K562 (cell line): ENCODE results near the gene TMED6. TPM values are rescaled to one million over a fixed set of nuclear protein-coding genes. Genes with fewer than 3 reads are reported as not detected.

Experiments
- BACH1 ChIP-seq: fragments of 200-800 bp; sonication (Bioruptor generic); IDR thresholded peaks from 2 replicates; pipeline ENCODE4 v1.6.1; 2016; ENCODE audit warnings: missing genetic modification characterization, missing compliant biosample characterization
- C11orf30 ChIP-seq: fragments of 450-650 bp; IDR thresholded peaks from 2 replicates; pipeline ENCODE4 v1.6.1; 2016; ENCODE audit warnings: low read depth, mild to moderate bottlenecking
- CHD1 ChIP-seq: fragments of 200-600 bp; sonication (generic); IDR thresholded peaks from one replicate; pipeline ENCODE4 v1.6.1; 2012; ENCODE audit warnings: mild to moderate bottlenecking, moderate library complexity, low read length, inconsistent platforms
- HIVEP1 ChIP-seq: fragments of 250-450 bp; sonication (Bioruptor Pico); IDR thresholded peaks from 2 replicates; pipeline ENCODE4 v1.4.0; 2020; ENCODE audit warnings: mild to moderate bottlenecking
- L3MBTL2 ChIP-seq: fragments of 450-650 bp; IDR thresholded peaks from 2 replicates; pipeline ENCODE4 v1.6.1; 2016; ENCODE audit warnings: mild to moderate bottlenecking, moderate library complexity
- MAFF ChIP-seq: IDR thresholded peaks from 2 replicates; pipeline ENCODE4 v1.6.1; 2012; ENCODE audit warnings: low read length, improper control_type of control experiment
- MAFG ChIP-seq: fragments of 450-650 bp; conservative IDR thresholded peaks from 2 replicates; pipeline ENCODE4 v1.6.1; 2016; ENCODE audit warnings: missing genetic modification characterization, missing compliant biosample characterization
- MAFK ChIP-seq: IDR thresholded peaks from 2 replicates; pipeline ENCODE4 v1.6.1; 2011; ENCODE audit warnings: low read length, improper control_type of control experiment
- NFE2 ChIP-seq: IDR thresholded peaks from 2 replicates; pipeline ENCODE4 v1.6.1; 2014; ENCODE audit warnings: antibody characterized with exemption, low read depth
- PHF20 ChIP-seq: fragments of 450-650 bp; IDR thresholded peaks from 2 replicates; pipeline ENCODE4 v1.6.1; 2018; ENCODE audit not compliant: partially characterized antibody
- PYGO2 ChIP-seq: fragments of 450-650 bp; IDR thresholded peaks from 2 replicates; pipeline ENCODE4 v1.6.1; 2016; ENCODE audit warnings: mild to moderate bottlenecking, missing genetic modification characterization, moderate library complexity, missing compliant biosample characterization
- SETDB1 ChIP-seq: IDR thresholded peaks from one replicate; pipeline ENCODE4 v1.6.1; 2012; ENCODE audit warnings: low read length, control low read depth, inconsistent platforms
- TARDBP ChIP-seq: fragments of 450-650 bp; IDR thresholded peaks from 2 replicates; pipeline ENCODE4 v1.6.1; 2016
- TCF7L2 ChIP-seq: fragments of 150-350 bp; IDR thresholded peaks from 2 replicates; pipeline ENCODE4 v1.6.1; 2016; ENCODE audit warnings: low read depth, mild to moderate bottlenecking, low read length, moderate library complexity
- ZNF140 ChIP-seq: fragments of 250-450 bp; sonication (Bioruptor Pico); IDR thresholded peaks from 2 replicates; pipeline ENCODE4 v1.8.0; 2021; ENCODE audit warnings: moderate library complexity, mild to moderate bottlenecking, inconsistent platforms
- ZNF316 ChIP-seq: fragments of 450-650 bp; IDR thresholded peaks from 2 replicates; pipeline ENCODE4 v1.6.1; 2016
- polyA plus RNA-seq, 8 experiments: library from polyadenylated mRNA; depleted of rRNA in 4 of 8; stranded (reverse) in 5 of 8; unstranded in 3 of 8; fragments of >200 nt; fragmentation: Nextera tagmentation in 2 of 8; fragmentation: Illumina TruSeq in 1 of 8; extraction: Ambion mirVana in 2 of 8; extraction: Trizol in 1 of 8; gene quantifications; 2 replicates each; pipeline versions ENCODE4 v1.2.1 to v1.2.3, GENCODE V29; 2011 to 2014; ENCODE audit warnings: inconsistent platforms in 1 of 8, missing spikeins in 1 of 8
- total RNA-seq, 7 experiments: library from RNA; depleted of rRNA in 6 of 7; stranded (reverse); fragments of >200 nt in 6 of 7; fragmentation: Illumina TruSeq in 2 of 7; extraction: Trizol in 2 of 7; gene quantifications; 2 replicates each; pipeline versions ENCODE4 v1.2.1 to v1.2.3, GENCODE V29; 2011 to 2021; ENCODE audit warnings: low replicate concordance in 1 of 7
- TF ChIP-seq, protein P1 (sequence below): fragments of 450-650 bp; IDR thresholded peaks from 2 replicates; pipeline ENCODE4 v1.6.1; 2016; ENCODE audit warnings: mild to moderate bottlenecking

The TMED6 gene
- total and polyA plus RNA-seq, 9 of the 15 experiments (the other 6 are each of a cell fraction or from before 2014, with no cell fraction given), result 0.14 to 0.45 (median 0.25) TPM; not detected in 2

DNA sequence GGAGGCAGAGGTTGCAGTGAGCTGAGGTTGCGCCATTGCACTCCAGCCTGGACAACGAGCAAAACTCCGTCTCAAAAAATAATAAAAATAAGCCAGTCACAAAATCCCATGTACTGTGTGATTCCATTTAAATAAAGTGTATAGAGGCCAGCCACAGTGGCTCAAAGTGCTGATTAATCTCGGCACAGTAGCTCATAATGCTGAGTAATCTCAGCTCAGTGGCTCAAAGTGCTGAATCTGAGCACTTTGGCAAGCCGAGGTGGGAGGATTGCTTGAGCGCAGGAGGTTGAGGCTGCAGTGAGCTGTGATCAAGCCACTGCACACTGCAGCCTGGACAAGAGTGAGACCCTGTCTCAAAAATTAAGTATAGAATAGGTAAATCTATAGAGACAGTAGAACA, 4.9 kb downstream of the TMED6 start (continued):
- TF ChIP-seq, protein P1, sequence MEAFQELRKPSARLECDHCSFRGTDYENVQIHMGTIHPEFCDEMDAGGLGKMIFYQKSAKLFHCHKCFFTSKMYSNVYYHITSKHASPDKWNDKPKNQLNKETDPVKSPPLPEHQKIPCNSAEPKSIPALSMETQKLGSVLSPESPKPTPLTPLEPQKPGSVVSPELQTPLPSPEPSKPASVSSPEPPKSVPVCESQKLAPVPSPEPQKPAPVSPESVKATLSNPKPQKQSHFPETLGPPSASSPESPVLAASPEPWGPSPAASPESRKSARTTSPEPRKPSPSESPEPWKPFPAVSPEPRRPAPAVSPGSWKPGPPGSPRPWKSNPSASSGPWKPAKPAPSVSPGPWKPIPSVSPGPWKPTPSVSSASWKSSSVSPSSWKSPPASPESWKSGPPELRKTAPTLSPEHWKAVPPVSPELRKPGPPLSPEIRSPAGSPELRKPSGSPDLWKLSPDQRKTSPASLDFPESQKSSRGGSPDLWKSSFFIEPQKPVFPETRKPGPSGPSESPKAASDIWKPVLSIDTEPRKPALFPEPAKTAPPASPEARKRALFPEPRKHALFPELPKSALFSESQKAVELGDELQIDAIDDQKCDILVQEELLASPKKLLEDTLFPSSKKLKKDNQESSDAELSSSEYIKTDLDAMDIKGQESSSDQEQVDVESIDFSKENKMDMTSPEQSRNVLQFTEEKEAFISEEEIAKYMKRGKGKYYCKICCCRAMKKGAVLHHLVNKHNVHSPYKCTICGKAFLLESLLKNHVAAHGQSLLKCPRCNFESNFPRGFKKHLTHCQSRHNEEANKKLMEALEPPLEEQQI, result no peak
- TF ChIP-seq MAFG (tag) (peak; percentile 61), HIVEP1 (CRISPR knock-in tag) (no peak), MAFK (peak; percentile 33; the same call in 1 of the 2 replicates), PHF20 (no peak), ZNF316 (peak; percentile 95), BACH1 (peak; percentile 89), CHD1 (no peak), TARDBP (no peak), ZNF140 (CRISPR knock-in tag) (no peak), L3MBTL2 (no peak), C11orf30 (peak; percentile 84), SETDB1 (no peak), MAFF (peak; percentile 31; the same call in 1 of the 2 replicates), TCF7L2 (no peak), NFE2 (peak; percentile 60), PYGO2 (tag) (no peak)
- TF ChIP-seq, all 486 proteins: peak for 11
